ENCODE data around the gene GLB1L3.
"Not testable (repeated sequence)": the region's sequence is repeated elsewhere in the genome, so short reads cannot be mapped to it uniquely, and the experiment has no call there.

GLB1L3 gene

DNA sequence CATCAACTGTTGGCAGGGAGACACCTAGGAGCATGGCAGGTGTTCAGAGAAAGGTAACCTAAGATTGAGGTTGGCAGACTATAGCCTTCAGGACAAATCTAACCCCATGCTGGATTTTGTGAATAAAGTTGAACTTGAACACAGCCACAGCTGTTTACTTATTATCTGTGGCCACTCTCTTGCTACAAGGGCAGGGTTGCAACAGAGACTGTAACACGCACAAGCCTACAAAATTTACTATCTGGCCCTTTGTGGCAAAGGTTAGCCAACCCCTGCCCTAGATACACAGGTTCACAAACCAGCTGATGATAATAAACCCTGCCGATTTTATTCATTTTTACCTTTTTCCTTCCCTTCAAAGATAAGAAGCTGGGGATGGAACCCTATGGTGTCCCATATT lies 25.5 kb upstream of the GLB1L3 start:
- TF ChIP-seq, protein P1, sequence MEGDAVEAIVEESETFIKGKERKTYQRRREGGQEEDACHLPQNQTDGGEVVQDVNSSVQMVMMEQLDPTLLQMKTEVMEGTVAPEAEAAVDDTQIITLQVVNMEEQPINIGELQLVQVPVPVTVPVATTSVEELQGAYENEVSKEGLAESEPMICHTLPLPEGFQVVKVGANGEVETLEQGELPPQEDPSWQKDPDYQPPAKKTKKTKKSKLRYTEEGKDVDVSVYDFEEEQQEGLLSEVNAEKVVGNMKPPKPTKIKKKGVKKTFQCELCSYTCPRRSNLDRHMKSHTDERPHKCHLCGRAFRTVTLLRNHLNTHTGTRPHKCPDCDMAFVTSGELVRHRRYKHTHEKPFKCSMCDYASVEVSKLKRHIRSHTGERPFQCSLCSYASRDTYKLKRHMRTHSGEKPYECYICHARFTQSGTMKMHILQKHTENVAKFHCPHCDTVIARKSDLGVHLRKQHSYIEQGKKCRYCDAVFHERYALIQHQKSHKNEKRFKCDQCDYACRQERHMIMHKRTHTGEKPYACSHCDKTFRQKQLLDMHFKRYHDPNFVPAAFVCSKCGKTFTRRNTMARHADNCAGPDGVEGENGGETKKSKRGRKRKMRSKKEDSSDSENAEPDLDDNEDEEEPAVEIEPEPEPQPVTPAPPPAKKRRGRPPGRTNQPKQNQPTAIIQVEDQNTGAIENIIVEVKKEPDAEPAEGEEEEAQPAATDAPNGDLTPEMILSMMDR (conservative IDR thresholded peaks at IDR 0.05; ENCODE audit: low read length), result no peak
- no peak for DNase-seq (ENCODE audit: low read depth)

DNA sequence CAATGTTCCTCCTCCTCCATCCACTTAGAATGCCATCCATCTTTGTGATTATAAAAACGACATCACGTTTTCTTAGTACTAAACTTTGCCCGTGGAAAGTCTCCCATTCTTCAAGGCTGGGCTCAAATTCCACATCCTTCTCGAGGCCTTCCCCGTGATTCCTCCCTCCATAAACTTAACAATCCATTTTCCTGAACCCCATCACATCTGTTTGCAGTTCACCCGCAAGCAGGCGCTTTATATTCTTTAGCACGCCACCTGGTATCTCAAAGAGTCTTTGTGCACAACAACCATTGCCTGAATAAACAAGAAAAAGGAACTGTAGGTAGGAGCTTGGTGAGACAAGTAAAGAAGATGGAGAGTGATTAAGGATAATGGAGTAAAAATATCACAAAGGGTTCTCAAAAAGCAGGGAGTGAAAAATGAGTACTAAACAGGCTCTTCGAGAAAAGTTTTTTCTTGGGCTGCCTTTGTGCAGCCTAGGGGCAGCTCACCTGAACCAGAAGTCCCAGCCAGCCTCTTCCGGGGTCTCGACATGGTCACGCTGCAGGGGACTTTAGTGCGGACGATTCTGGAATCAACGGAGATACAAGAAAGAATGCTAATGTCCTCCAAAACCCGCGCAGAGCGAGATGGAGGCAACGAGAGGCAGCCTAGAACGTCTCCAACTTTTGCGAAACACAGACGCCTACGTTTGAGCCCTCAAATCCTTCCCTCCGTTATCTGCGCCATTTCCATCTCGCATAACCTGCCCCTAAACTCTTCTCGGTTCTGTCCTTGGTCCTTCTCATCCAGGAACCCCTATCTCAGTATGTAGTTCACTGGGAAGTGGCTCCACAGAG lies 23.6 kb upstream of the GLB1L3 start:
- TF ChIP-seq, protein P1 (conservative IDR thresholded peaks at IDR 0.05; ENCODE audit: low read length), result no peak
- DNase-seq (ENCODE audit: low read depth), result peak; percentile 47
- H3K4me3 ChIP-seq (ENCODE audit: low read length), result peak overlapping the region; percentile 93

More for the DNA sequence above, 25.5 kb upstream of the GLB1L3 start:
- H3K4me3 ChIP-seq (ENCODE audit: low read length), result no peak overlapping the region

DNA sequence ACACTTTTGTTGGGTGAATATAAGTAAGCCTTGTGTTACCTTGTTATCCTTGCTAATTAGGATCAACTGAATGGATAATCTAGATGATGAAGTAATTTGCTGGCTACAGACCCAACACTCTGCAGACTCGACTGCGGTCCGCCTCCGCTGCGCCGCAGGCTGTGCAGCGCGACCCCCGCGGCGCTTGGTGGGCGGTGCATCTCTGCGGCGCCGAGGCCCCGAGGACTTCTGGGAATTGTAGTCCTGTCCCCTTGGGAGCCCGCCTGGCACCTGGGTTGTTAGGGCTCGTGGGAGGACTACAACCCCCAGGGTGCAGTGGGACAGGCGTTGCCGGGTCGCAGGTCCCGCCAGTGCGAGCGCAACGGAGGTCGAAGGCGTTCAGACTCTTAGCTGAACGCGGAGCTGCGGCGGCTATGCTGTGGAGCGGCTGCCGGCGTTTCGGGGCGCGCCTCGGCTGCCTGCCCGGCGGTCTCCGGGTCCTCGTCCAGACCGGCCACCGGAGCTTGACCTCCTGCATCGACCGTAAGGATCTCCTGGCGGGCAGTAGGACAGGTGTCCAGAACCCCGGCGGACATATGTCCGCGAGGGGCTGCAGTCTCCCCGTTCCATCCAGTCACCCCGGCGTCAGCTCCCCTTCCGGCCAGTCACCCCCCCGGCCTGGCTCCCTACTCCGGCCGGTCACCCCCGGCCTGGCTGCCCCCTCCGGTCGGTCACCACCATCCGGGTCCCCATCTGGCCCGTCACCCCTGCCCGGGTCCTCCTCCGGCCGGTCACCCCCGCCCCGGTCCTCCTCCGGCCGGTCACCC lies 22.8 kb upstream of the GLB1L3 start, which contains the start of the genes ACAD8 and THYN1:
TSS of gene ACAD8 (plus strand) at position 381 of the 806 bp plus-strand sequence. CDS start at position 414, 33 bp downstream.
TSS of gene THYN1 (minus strand) at position 165 of the 806 bp plus-strand sequence. CDS start 470 bp downstream, outside the sequence.
- TF ChIP-seq, protein P1 (conservative IDR thresholded peaks at IDR 0.05; ENCODE audit: low read length), result peak; percentile 22
- DNase-seq (ENCODE audit: low read depth), result peak; percentile 94
- H3K4me3 ChIP-seq (ENCODE audit: low read length), result peak within 1 kb of the TSS; percentile 93

DNA sequence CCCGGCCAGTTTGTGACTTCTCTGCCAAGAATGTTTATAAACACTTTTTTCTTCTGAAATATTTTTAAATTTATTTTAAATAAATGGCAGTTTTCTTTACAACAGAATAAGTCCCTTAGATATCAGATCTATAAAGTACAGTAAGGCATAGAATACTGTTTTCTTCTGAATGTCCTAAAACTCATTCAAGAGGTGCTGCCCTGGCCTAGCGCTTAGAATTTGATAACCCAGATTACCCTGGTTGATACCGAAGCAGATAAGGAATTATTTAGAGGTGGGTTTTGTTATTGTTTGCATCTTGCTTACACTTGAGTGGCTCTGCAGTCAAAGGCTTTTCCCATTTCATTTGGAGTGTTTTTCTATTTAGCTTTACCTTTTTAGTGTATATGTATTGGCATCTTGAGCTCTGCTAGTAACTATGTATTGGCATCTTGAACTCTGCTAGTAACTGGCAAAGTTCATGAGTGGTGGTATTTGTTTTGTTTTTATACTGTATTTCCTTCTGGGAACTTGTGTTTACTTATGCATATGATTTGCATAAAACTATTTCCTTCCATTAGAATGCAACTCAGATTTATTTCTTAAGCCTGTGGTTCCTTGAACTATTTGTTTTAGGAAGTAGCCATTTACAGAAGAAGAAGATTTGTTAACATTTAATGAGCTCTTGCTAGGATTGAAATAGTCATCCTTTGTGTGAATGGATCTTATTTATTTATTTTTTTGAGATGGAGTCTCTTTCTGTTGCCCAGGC lies 21.6 kb upstream of the GLB1L3 start:
- TF ChIP-seq, protein P1 (conservative IDR thresholded peaks at IDR 0.05; ENCODE audit: low read length), result no peak
- no peak for DNase-seq (ENCODE audit: low read depth)
- peak overlapping the region; percentile 93 for H3K4me3 ChIP-seq (ENCODE audit: low read length)

DNA sequence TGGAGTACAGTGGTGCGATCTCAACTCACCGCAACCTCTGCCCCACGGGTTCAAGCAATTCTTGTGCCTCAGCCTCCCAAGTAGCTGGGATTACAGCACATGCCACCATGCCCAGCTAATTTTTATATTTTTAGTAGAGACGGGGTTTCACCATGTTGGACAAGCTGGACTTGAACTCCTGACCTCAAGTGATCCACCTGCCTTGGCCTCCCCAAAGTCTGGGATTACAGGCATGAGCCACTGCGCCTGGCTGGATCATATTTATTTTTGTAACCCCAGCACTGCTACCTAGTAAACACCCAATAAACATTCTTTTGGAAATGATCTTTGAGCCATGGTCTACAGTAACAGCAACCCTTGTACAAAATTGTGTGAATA lies 21.0 kb upstream of the GLB1L3 start:
- not testable (repeated sequence) for DNase-seq (ENCODE audit: low read depth); H3K4me3 ChIP-seq (ENCODE audit: low read length)

DNA sequence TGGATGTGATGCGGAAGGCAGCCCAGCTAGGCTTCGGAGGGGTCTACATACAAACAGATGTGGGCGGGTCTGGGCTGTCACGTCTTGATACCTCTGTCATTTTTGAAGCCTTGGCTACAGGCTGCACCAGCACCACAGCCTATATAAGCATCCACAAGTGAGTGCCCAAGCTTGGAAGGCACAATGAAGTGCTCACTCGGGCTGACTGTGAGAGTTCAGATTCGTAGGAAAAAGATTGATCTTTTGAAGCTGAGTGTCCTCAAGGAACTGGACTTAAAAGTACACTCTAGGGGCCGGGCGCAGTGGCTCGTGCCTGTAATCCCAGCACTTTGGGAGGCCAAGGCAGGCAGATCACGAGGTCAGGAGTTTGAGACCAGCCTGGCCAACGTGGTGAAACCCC lies 19.1 kb upstream of the GLB1L3 start:
- no peak for DNase-seq (ENCODE audit: low read depth)
- H3K4me3 ChIP-seq (ENCODE audit: low read length), result no peak overlapping the region
- TF ChIP-seq, protein P1 (conservative IDR thresholded peaks at IDR 0.05; ENCODE audit: low read length), result no peak

DNA sequence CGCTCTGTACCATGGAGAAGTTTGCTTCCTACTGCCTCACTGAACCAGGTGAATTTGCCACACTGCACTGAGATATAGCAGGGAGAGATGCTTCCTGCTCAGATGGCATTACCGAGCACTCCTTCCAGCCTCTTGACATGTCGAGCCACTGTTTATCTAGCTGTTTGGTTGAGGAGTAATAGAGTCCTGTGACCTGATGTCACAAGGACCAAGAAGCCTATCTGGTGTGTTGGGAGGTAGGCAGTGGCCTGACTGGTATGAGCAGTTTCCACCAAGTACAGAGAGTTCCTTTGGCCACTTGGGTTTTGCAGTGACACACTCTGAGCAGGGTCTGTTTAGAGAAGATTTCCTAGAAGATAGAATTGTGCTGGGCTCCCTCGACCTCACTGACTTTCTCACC lies 17.6 kb upstream of the GLB1L3 start:
- H3K4me3 ChIP-seq (ENCODE audit: low read length), result no peak overlapping the region
- TF ChIP-seq, protein P1 (conservative IDR thresholded peaks at IDR 0.05; ENCODE audit: low read length), result no peak
- DNase-seq (ENCODE audit: low read depth), result no peak
